ENCODE measurements around the gene PTH1R.

The PTH1R gene

GRCh38 chr3:46883054-46883829 lies 5.7 kb downstream of the PTH1R start:
- no peak for DNase-seq

GRCh38 chr3:46883830-46884185 lies 6.3 kb downstream of the PTH1R start:
- DNase-seq, result no peak

GRCh38 chr3:46884427-46884826 lies 6.9 kb downstream of the PTH1R start:
- DNase-seq, result no peak

DNA sequence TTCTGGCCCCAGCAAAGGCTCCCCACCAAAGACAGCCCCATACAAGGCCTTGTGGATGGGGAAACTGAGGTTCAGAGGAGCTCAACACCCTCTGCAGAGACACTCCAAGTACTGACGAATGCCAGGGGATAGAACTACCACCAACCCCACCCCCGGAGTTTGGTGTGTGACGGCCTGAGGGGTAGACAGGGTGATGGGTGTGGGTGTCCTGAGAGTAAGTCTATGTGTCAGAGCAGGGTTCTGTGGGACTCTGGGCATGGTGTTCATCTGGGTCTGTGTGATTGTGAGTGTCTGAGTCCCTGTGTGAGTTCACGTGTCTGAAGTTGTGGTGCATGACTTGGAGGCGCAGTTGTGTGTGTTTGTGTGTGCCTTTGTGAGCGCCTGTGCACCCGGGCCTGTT lies 7.4 kb downstream of the PTH1R start:
- DNase-seq, result no peak

DNA sequence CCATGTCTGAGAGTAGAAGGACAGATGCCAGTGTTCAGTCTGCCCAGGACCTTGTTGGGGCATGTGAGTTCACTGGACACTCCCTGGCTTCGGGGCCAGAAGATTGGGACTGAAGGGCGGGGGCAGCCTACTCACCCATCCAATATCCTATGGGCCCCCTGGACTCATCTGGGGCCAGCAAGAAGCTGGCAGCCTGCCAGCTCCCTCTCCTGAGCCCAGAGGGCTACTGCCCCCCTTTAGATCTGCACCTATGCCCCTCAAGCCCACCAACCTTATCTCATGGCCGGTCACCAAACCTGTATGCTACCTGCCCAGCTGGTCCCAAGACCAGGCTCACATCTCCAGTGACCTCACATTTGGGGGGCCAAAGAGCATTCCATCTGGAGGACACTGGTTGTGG lies 8.1 kb downstream of the PTH1R start:
- DNase-seq, result no peak

DNA sequence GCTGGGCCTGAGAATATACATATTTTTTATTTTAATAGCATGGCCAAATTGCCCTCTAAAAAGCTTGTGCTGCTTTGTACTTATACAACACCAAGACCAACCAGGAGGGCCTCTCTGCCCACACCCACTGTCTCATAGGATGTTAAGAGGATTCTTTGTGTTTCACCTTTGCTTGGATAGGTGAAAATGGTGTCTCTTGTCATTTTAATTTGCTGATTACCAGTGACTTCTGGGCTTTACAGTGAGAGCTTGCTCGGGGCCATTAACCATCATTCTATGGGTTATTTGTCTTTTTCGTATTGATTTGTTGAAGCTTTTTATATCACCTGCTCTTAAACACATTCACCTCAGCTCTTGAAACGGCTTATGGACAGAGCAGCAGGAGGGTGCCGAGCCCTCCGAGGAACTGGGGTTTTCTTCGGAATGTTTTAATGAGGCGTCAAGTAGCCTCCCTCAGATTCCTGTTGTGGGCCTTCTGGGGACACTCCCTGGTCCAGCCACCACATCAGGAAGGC lies 10.5 kb downstream of the PTH1R start:
- DNase-seq, result no peak

DNA sequence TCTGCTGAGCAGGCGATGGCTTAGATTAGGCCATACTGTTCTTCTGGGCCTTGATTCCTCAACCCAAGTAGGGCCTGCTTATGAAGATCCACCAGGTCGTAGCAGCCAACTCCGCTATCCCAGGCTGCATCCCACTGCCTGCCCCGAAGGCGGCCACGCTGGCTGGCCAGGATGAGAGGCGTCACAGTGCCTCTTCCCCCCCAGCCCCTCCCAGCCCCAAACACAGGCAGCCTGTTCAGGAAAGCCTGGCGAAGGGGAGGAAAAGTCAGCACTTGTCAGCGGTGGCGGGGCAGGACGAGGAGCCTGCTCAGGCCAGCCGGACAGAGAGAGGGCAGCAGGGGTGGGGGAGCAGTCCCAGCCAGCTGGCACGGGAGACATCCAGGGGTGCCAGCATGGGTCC lies 11.2 kb downstream of the PTH1R start:
- DNase-seq, result no peak

DNA sequence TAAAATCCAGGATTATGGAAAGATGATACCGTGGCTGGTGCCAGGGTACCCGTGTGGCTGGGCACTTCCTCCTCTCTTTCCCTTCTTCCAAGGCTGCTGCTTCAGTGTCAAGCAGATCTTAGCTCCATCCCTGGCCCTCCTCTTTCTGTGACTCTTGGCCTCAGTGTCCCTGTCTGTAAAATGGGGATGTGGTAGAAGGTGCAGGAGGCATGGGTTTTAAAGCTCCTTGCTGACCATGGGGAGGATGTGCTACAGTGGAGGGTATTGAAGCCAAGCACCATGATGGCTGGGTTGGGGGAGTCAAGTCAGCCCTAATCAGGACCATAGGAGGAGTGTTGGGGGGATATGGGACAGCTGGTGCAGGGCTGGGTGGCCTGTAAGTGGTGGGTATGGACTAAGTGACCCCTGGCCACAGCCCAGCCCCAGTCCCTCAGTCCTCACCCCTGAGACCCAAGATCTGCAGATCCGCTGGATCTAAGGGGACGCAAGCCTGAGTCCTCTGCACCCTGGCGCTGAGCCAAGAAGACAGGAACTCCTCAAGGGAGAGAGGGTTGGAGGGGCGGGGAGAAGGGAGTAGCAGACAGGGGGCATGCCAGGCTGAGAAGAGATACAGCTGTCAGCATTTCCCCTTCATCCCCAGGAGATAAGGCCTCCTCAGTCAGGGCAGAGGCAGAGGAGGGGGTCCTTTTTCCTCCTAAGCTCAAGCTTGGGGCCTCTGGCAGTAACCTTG lies 12.0 kb downstream of the PTH1R start:
- no peak for DNase-seq

DNA sequence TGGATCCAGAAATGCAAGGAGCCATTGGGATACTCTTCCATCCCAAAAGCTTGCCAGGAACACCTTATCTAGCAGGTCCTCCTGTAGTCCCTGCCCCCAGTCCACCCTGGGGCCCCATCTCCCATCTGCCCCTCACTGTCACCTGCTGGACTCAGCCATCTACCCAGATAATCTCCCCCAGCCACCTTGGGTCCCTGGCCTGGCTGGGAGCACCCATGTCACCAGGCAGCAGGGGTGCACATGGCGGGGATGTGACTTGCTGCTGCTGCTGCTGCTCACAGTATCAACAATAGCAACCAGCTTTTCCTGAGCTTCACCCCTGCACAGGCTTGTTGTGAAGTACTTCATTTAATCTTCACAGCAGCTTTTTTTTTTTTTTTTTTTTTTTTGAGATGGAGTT lies 12.6 kb downstream of the PTH1R start:
- DNase-seq, result no peak

DNA sequence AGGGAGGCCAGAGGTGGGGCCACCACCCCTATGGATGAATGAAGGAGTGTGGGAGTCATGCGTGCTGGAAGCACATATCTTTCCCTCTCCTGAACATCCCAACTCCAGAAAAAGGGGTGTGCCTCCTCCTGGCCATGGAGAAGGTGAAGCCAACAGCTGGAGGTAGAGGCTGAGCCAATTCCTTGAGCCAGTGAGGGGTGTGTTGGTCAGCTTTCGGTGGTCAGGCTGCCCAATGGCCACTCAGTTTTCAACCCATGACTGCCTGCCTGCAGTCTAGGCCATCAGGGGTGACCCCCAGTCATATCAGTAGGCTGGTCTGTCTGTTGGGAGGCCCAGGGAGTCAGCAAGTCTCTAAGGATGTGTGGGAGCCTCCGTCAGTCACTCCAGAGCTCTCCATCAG lies 13.6 kb downstream of the PTH1R start:
- DNase-seq, result no peak

- DNase-seq, result peak; percentile 17
Measured at GRCh38 chr3:46892285-46893145, 15.0 kb downstream of the PTH1R start.

DNA sequence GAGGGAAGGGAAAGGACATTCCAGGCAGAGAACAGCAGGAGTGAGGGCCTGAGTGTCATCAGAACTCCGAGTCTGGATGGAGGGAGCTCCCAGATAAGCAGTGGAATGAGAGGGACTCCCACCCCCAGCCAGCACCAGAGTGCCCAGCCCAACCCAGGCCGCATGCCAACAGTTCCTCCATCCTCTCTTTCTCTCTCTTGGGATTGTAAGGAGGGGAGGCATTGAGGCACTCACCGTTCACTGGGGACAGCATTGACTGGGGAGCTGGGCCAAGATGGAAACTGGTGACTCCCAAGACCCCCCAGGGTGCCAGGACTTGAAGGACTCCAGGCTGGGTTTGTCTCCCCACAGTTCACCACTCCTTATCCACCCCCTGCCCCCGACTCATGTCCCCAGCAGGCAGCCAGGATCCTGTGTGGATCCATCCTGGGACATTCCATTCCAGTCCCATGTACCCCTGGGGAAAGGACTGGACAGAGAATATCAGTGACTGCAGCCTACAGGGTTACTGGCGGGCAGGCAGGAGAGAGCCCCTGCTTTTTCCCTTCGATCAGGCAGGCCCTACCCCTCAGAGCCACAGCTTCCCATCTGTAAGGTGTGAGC lies 15.7 kb downstream of the PTH1R start:
- DNase-seq, result no peak

DNA sequence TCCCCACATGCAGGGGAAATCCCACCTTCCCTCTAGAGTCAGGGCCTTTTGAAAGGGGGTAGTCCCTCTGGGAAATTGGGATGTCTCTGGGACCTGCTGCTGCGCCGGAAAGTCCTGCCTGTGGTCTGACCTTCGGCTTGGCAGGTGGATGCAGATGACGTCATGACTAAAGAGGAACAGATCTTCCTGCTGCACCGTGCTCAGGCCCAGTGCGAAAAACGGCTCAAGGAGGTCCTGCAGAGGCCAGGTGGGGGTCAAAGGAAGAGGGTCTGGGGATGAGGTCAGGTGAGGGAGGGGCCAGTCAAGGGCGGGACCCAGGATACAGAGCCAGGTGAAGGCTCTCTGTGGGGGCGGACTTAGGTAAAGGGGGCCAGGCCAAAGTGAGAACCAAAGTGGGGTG lies 16.2 kb downstream of the PTH1R start:
- no peak for DNase-seq

DNA sequence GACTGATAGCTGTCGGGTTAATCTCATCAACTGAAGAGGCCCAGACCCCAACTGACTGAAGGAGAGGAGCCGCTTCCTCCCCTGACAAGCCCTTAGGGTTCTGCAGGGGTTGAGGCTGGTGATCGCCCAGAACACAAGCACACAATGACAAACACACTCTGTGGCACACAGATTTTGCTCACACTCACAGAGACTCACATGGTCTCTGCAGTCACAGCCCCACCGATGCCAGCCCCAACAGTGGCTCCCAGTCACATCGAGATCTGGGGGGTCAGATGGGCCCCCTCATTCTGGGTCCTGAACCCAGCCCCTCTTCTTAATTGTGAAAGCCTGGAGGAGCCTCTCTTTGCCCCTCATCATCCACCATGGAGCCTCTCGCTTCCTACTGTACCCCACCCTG lies 16.7 kb downstream of the PTH1R start:
- no peak for DNase-seq

- DNase-seq, result peak; percentile 37
Measured at GRCh38 chr3:46895204-46895660, 17.7 kb downstream of the PTH1R start.

GRCh38 chr3:46895761-46896160 lies 18.2 kb downstream of the PTH1R start:
- DNase-seq, result no peak

GRCh38 chr3:46896386-46896785 lies 18.9 kb downstream of the PTH1R start:
- DNase-seq, result no peak

GRCh38 chr3:46897031-46897430 lies 19.5 kb downstream of the PTH1R start:
- DNase-seq, result no peak

DNA sequence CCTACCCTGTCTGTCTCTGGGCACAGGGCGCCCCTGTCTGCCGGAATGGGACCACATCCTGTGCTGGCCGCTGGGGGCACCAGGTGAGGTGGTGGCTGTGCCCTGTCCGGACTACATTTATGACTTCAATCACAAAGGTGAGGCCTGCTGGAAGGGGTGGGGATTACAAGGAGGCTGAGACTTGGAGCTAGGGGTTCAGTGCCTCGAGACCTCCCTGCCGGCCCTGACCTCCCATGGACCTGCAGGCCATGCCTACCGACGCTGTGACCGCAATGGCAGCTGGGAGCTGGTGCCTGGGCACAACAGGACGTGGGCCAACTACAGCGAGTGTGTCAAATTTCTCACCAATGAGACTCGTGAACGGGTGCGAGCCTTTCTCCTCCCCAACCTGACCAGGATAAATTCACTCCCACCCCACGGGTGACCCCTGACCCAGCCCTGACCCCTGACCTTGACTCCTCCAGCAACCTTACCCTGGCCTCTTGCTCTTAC lies 20.4 kb downstream of the PTH1R start:
- DNase-seq, result no peak

- DNase-seq, result no peak
Measured at GRCh38 chr3:46898321-46899150, 21.0 kb downstream of the PTH1R start.

DNA sequence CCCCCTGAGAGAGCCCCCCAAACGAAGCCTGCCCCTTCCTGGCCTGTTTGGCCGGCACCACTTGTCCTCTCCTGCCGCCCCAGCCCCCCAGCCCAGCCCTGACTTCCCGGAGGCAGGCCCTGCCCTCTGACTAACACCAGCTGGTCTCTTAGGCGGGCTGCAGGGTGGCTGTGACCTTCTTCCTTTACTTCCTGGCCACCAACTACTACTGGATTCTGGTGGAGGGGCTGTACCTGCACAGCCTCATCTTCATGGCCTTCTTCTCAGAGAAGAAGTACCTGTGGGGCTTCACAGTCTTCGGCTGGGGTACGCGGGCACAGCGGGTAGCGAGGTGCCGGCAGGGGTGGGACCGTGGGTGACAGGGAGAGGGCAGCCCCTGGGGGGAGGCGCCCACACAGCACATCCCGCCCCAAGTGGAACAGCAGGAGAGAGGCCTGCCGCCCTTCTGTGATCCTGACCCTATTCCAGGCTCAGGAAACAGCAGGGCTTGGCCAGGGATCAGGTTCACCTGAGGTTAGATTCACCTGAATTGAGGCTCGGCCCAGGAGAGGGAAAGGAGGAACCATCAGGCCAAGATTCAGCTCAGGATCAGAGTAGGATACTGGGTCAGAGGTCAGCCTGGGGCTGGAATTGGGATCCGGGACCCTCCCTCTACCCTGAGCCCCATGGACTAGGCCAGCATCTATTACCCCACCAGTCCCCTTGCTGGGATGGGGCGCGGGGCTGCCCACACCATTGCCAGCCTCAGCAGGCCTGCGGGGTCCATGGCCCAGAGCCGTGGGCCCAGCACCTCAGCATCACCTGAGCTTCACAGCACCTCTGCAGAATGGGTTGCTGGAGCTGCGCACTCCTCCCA lies 21.9 kb downstream of the PTH1R start:
- no peak for DNase-seq

Data from activated gamma-delta T cell (primary cell).